T-cell (primary cell): ENCODE data around the gene TXNDC17. TPM values are rescaled to one million over a fixed set of nuclear protein-coding genes. Genes with fewer than 3 reads are reported as not detected.

Source experiments
- ATAC-seq, 4 experiments: fragments of 200-7000 bp in 3 of 4; fragments of 150-1000 bp in 1 of 4; cut with Tn5 transposase; replicated peaks in 1 of 4; 1 replicate in 3 of 4; 2 replicates in 1 of 4; pipeline ENCODE4 v1.10.0; 2021; ENCODE audit warnings: moderate library complexity in 3 of 4, mild to moderate bottlenecking in 2 of 4, moderate number of reproducible peaks in 1 of 4
- CTCF ChIA-PET, 2 donors: fragments of 300-600 bp; sonication (Branson Sonifier 250); formaldehyde crosslinking; loops; one replicate each; lab custom pipeline; 2022; ENCODE audit warnings: antibody characterized with exemption in 2 of 2; lab: Charles Lee
- POLR2A ChIA-PET, 2 donors: fragments of 300-600 bp; sonication (Branson Sonifier 250); formaldehyde crosslinking; loops; one replicate each; lab custom pipeline; 2022; ENCODE audit warnings: antibody characterized with exemption in 2 of 2; lab: Charles Lee
- DNase-seq, 35 experiments: peaks; one replicate each; pipeline versions ENCODE4 v3.0.0 to v3.0.0-alpha.2; 2013 to 2023
- H3K27ac ChIP-seq: one replicate; pipeline ENCODE4 v1.5.1; 2013; ENCODE audit warnings: low read length
- H3K27me3 ChIP-seq, 2 experiments: replicated peaks in 1 of 2; 1 replicate in 1 of 2; 2 replicates in 1 of 2; pipeline versions ENCODE4 v1.6.1 to v1.7.0; 2013; ENCODE audit warnings: low read length in 1 of 2, mixed read lengths in 1 of 2; ENCODE audit not compliant: control insufficient read depth in 2 of 2, insufficient read depth in 2 of 2; ENCODE audit errors: extremely low read depth in 1 of 2
- H3K36me3 ChIP-seq, 2 donors: 1 replicate in 1 of 2; 2 replicates in 1 of 2; pipeline versions ENCODE4 v1.6.1 to v1.7.0; 2013; ENCODE audit warnings: low read length in 1 of 2; ENCODE audit not compliant: control insufficient read depth in 2 of 2, insufficient read depth in 1 of 2; ENCODE audit errors: extremely low read depth in 1 of 2
- H3K4me1 ChIP-seq, 2 experiments: 1 replicate in 1 of 2; 2 replicates in 1 of 2; pipeline versions ENCODE4 v1.6.1 to v1.7.0; 2013; ENCODE audit warnings: low read length in 2 of 2, mixed read lengths in 1 of 2; ENCODE audit not compliant: insufficient read depth in 2 of 2, control insufficient read depth in 1 of 2; ENCODE audit errors: extremely low read depth in 1 of 2
- H3K4me3 ChIP-seq, 2 donors: 1 replicate in 1 of 2; 2 replicates in 1 of 2; pipeline versions ENCODE4 v1.5.1 to v1.7.0; 2013; ENCODE audit warnings: mild to moderate bottlenecking in 2 of 2, low read length in 1 of 2, moderate library complexity in 1 of 2; ENCODE audit not compliant: control insufficient read depth in 1 of 2; ENCODE audit errors: extremely low read depth in 1 of 2
- H3K9me3 ChIP-seq: 2 replicates; pipeline ENCODE4 v1.7.0; 2013
- H3K27ac Mint-ChIP-seq, 2 donors: one replicate each; pipeline ENCODE4 v1.8.0; 2020 to 2021; ENCODE audit warnings: mild to moderate bottlenecking in 2 of 2, mixed read lengths in 2 of 2
- H3K27me3 Mint-ChIP-seq, 2 donors: one replicate each; pipeline ENCODE4 v1.8.0; 2021 to 2022; ENCODE audit warnings: mixed read lengths in 2 of 2
- H3K36me3 Mint-ChIP-seq: one replicate; pipeline ENCODE4 v1.8.0; 2021; ENCODE audit warnings: mixed read lengths
- H3K4me1 Mint-ChIP-seq, 3 donors: one replicate each; pipeline ENCODE4 v1.8.0; 2020 to 2022; ENCODE audit warnings: mixed read lengths in 3 of 3, mild to moderate bottlenecking in 1 of 3
- H3K4me3 Mint-ChIP-seq, 3 donors: one replicate each; pipeline ENCODE4 v1.8.0; 2020 to 2022; ENCODE audit warnings: mild to moderate bottlenecking in 3 of 3, mixed read lengths in 3 of 3, moderate library complexity in 3 of 3
- H3K9me3 Mint-ChIP-seq, 3 donors: one replicate each; pipeline ENCODE4 v1.8.0; 2020 to 2022; ENCODE audit warnings: mixed read lengths in 3 of 3
- WGBS: methylation state at CpG from one replicate; pipeline ENCODE4 v1.1.5; 2013; ENCODE audit warnings: missing lambda C conversion rate; ENCODE audit not compliant: insufficient coverage; 5-methylcytosine and 5-hydroxymethylcytosine counted together
- total RNA-seq, 35 experiments: library from RNA in 6 of 35; stranded (reverse) in 6 of 35; fragments of 120-200 nt in 1 of 35; gene quantifications; one replicate each; pipeline versions ENCODE4 v1.2.1 to v1.2.4 and lab custom pipeline; 2013 to 2026

TXNDC17 gene
- total RNA-seq, 5 donors from 2014 or later (not counting 1 experiment from before 2014, with no cell fraction given): 14.6 to 21.3 (median 17.9) TPM

DNA sequence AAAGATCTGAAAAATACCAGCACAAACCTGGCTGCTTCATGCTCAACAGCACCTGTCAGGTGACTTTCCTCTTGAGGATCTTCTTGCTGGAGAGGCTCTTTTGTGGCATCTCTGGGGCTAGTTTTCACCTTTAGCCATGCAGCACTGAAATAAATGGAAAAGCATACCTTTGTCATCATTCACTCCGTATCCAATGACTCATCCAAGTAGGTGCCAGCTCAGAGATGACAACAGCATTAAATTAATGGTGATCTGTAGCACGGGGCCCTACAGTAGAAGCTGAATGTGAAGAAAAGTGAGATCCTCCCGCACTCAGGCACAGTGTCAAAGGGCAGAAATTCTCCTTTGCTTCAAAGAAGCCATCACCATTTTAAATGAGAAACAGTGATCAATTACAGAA lies 32.5 kb upstream of the TXNDC17 start:
- peaks cover 66% of the 10 kb centered on the region for H3K36me3 Mint-ChIP-seq
- H3K4me3 ChIP-seq: no peak overlapping the region

DNA sequence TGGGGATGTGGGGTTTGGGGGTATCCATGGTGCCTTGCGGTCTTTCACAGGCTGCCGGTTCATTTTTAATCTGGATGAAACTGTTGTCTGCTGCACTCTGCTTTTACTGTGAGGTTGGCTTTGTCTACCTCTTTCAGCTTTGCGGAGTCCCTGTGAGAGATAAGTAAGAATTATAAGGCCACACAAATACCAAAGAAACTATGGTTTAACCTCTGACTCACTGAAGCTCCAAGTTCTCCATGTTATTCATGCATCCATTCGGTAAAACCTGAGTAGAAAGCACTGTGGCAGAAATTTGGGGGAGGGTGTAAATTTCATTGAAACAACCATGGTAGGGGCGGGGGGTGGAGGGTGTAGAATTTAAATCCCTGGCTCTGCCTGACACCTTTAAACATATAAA lies 30.8 kb upstream of the TXNDC17 start:
- H3K4me3 Mint-ChIP-seq: no peak overlapping the region
- ChIA-PET POLR2A (interaction anchor here (0.7 kb wide), 2 partner anchors 9 to 1980 kb away, joined by 3 to 5 read pairs; no protein-coding TSS in a partner anchor), CTCF (interaction anchor here in 1 of 2 donors (0.6 kb wide), 1 partner anchor 19 kb away, joined by 3 read pairs; no protein-coding TSS in a partner anchor)
- Histone ChIP-seq H3K4me1 (no peaks in the 10 kb centered on the region), H3K27me3 (no peaks in the 10 kb centered on the region), H3K9me3 (no peaks in the 10 kb centered on the region), H3K4me3 (no peak overlapping the region), H3K27ac (no peak overlapping the region), H3K36me3 (peaks cover 5 to 62% of the 10 kb centered on the region in 2 donors)
- no peaks in the 10 kb centered on the region for H3K9me3 Mint-ChIP-seq
- peaks cover 0 to 6% (median 0%) of the 10 kb centered on the region in 3 donors for H3K4me1 Mint-ChIP-seq
- no peaks in the 10 kb centered on the region for H3K27me3 Mint-ChIP-seq
- DNase-seq (no peak), ATAC-seq (no peak)
- peaks cover 63% of the 10 kb centered on the region for H3K36me3 Mint-ChIP-seq
- H3K27ac Mint-ChIP-seq: no peak overlapping the region
- no CpG with 5 or more reads among the region's 5 CpGs for WGBS

More for the DNA sequence above, 32.5 kb upstream of the TXNDC17 start:
- Mint-ChIP-seq H3K9me3 (no peaks in the 10 kb centered on the region), H3K4me3 (no peak overlapping the region), H3K27ac (no peak overlapping the region), H3K4me1 (no peaks in the 10 kb centered on the region), H3K27me3 (no peaks in the 10 kb centered on the region)
- no peaks in the 10 kb centered on the region for H3K4me1 ChIP-seq
- DNase-seq (no peak), ATAC-seq (no peak)
- WGBS: no CpG with 5 or more reads among the region's 3 CpGs
- no peaks in the 10 kb centered on the region for H3K27me3 ChIP-seq
- H3K36me3 ChIP-seq: peaks cover 5 to 74% of the 10 kb centered on the region in 2 donors
- no peak overlapping the region for H3K27ac ChIP-seq
- H3K9me3 ChIP-seq: no peaks in the 10 kb centered on the region
- CTCF ChIA-PET: no interaction called here
- POLR2A ChIA-PET: no interaction called here

DNA sequence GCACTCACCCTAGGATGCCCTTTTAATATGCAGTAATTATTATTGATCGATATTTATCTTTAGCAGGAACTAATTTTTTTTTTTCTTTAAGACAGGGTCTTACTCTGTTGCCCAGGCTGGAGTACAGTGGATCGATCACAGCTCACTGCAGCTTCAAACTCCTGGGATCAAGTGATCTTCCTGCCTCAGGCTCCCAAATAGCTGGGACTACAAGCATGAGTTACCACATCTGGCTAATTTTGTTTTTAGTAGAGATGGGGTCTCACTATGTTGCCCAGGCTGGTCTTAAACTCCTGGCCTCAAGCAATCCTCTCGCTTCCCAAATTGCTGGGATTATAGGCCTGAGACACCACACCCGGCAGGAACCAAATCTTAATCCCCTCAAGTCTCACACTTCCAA lies 29.6 kb upstream of the TXNDC17 start:
- Mint-ChIP-seq H3K9me3 (no peaks in the 10 kb centered on the region), H3K4me3 (no peak overlapping the region), H3K27ac (no peak overlapping the region), H3K36me3 (peaks cover 61% of the 10 kb centered on the region), H3K27me3 (no peaks in the 10 kb centered on the region), H3K4me1 (peaks cover 0 to 6% (median 0%) of the 10 kb centered on the region in 3 donors)
- Histone ChIP-seq H3K4me1 (no peaks in the 10 kb centered on the region), H3K36me3 (peaks cover 11 to 53% of the 10 kb centered on the region in 2 donors), H3K27ac (no peak overlapping the region), H3K9me3 (no peaks in the 10 kb centered on the region), H3K27me3 (no peaks in the 10 kb centered on the region), H3K4me3 (no peak overlapping the region)
- CTCF ChIA-PET: no interaction called here
- DNase-seq (no peak), ATAC-seq (no peak)
- POLR2A ChIA-PET: no interaction called here
- WGBS: 100% methylated on average over 1 of the region's 4 CpGs

DNA sequence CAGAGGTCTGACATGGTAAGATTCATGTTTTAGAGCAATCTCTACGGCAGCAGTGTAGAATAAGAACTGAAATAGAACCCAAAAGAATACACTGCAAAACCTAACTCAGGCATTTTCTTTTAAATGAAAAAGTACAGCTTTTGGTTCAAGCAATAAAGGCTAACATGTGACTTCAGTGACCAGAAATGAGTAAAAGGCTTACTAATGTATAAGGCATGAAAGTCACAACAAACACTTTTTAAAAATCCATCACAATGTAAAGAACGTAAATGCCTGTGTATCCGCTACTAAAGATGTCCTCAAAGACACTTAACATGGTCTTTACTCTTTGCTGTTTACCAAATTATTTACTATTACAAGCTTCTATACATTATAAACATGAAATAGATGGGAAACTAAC lies 16.9 kb upstream of the TXNDC17 start:
- CTCF ChIA-PET: no interaction called here
- peaks cover 43% of the 10 kb centered on the region for H3K36me3 Mint-ChIP-seq

DNA sequence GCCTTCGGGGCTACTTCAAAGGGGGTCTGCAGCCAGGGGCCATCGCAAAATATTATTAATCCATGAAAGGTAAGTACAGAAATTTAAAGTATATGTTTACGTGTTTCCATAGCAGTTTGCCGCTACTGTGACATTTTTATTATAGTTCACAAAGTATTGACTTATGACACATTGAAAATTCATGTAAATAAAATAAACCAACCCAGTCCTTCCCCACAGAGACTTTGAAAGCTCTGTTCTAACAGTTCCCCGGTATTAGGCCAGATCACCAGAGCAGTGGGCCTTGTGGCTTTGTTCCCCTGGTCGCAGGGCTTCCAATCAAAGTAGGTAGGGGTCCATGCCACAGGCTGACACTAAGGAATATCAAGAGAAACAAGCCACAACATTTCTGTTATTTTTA lies 14.2 kb upstream of the TXNDC17 start:
- DNase-seq: no peak
- ChIA-PET CTCF (no interaction called here), POLR2A (no interaction called here)
- H3K4me1 Mint-ChIP-seq: peaks cover 5 to 8% (median 5%) of the 10 kb centered on the region in 3 donors
- no peak for ATAC-seq
- no peak overlapping the region for H3K27ac ChIP-seq
- H3K36me3 ChIP-seq: peaks cover 0 to 35% of the 10 kb centered on the region in 2 donors
- no peak overlapping the region for H3K27ac Mint-ChIP-seq
- H3K36me3 Mint-ChIP-seq: peaks cover 49% of the 10 kb centered on the region
- no peaks in the 10 kb centered on the region for H3K27me3 ChIP-seq
- no peaks in the 10 kb centered on the region for H3K27me3 Mint-ChIP-seq
- no peaks in the 10 kb centered on the region for H3K9me3 ChIP-seq
- no peaks in the 10 kb centered on the region for H3K4me1 ChIP-seq
- no peak overlapping the region for H3K4me3 ChIP-seq
- H3K9me3 Mint-ChIP-seq: no peaks in the 10 kb centered on the region
- H3K4me3 Mint-ChIP-seq: no peak overlapping the region
- WGBS: 100% methylated on average over 1 of the region's 6 CpGs

More for the DNA sequence above, 16.9 kb upstream of the TXNDC17 start:
- H3K27ac Mint-ChIP-seq: no peak overlapping the region
- Histone ChIP-seq H3K27ac (no peak overlapping the region), H3K9me3 (no peaks in the 10 kb centered on the region), H3K4me1 (no peaks in the 10 kb centered on the region), H3K36me3 (peaks cover 0 to 36% of the 10 kb centered on the region in 2 donors), H3K4me3 (no peak overlapping the region), H3K27me3 (no peaks in the 10 kb centered on the region)
- no peak for ATAC-seq
- H3K4me1 Mint-ChIP-seq: no peaks in the 10 kb centered on the region
- no peak overlapping the region for H3K4me3 Mint-ChIP-seq
- H3K27me3 Mint-ChIP-seq: no peaks in the 10 kb centered on the region
- no peak for DNase-seq
- POLR2A ChIA-PET: no interaction called here
- WGBS: no CpG with 5 or more reads among the region's 3 CpGs
- H3K9me3 Mint-ChIP-seq: no peaks in the 10 kb centered on the region

DNA sequence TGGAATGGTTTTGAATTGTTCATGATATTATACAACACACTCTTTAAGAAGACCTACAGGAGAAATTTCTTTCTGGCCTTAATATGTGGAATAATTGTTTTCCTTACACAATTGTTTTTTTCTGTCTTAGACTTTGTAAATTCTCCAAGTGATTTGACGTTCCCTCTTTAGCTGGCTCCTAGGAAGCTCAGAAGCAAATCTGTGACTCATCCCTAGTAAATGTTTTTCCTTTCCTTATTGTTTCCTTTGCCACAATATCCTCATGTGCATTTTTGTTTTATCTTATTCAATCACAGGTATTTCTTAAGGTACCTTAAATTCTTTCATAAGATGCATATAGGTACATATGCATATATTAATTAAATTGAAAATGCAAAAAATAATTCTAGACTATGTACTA lies 13.8 kb upstream of the TXNDC17 start:
- Histone ChIP-seq H3K4me3 (no peak overlapping the region), H3K36me3 (peaks cover 0 to 39% of the 10 kb centered on the region in 2 donors), H3K9me3 (no peaks in the 10 kb centered on the region), H3K4me1 (no peaks in the 10 kb centered on the region), H3K27ac (no peak overlapping the region), H3K27me3 (no peaks in the 10 kb centered on the region)
- Mint-ChIP-seq H3K4me1 (peaks cover 5 to 8% (median 5%) of the 10 kb centered on the region in 3 donors), H3K9me3 (no peaks in the 10 kb centered on the region), H3K27me3 (no peaks in the 10 kb centered on the region), H3K4me3 (no peak overlapping the region), H3K27ac (no peak overlapping the region), H3K36me3 (peaks cover 49% of the 10 kb centered on the region)
- CTCF ChIA-PET: no interaction called here
- WGBS: no CpG with 5 or more reads among the region's 1 CpG
- no peak for DNase-seq
- POLR2A ChIA-PET: no interaction called here
- ATAC-seq: no peak

DNA sequence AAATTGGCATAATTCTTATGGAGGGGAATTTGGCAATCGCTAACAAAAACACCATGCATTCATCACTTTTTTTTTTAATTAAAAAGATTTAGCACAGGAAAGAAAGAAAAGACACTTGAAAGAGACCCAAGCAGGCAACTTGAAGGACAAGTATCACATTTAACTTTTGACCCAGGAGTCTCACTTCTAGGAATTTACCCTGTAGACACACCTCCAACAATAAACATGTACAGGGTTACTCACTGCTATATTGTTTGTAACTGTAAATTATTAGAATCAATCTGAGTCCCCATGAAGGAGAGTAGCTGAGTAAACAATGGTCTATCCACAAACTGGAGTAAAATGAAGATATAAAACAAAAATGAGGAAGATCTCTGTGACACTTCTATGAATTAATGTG lies 10.5 kb upstream of the TXNDC17 start:
- H3K4me3 Mint-ChIP-seq: no peak overlapping the region
- peaks cover 0 to 52% of the 10 kb centered on the region in 2 donors for H3K36me3 ChIP-seq
- no peak for DNase-seq

More for the DNA sequence above, 10.5 kb upstream of the TXNDC17 start:
- Histone ChIP-seq H3K4me3 (no peak overlapping the region), H3K27me3 (no peaks in the 10 kb centered on the region), H3K27ac (no peak overlapping the region), H3K9me3 (no peaks in the 10 kb centered on the region), H3K4me1 (no peaks in the 10 kb centered on the region)
- no peak overlapping the region for H3K27ac Mint-ChIP-seq
- no peaks in the 10 kb centered on the region for H3K9me3 Mint-ChIP-seq
- peaks cover 58% of the 10 kb centered on the region for H3K36me3 Mint-ChIP-seq
- H3K4me1 Mint-ChIP-seq: peaks cover 5 to 9% (median 5%) of the 10 kb centered on the region in 3 donors
- ATAC-seq: no peak
- POLR2A ChIA-PET: no interaction called here
- CTCF ChIA-PET: no interaction called here
- no CpG with 5 or more reads among the region's 1 CpG for WGBS
- no peaks in the 10 kb centered on the region for H3K27me3 Mint-ChIP-seq
